Naive thymus-derived CD4-positive, alpha-beta T cell (primary cell): ENCODE measurements around the gene PPY. TPM values are rescaled to one million over a fixed set of nuclear protein-coding genes. Genes with fewer than 3 reads are reported as not detected.

Experiments used
- ATAC-seq: fragments of 150-1000 bp; cut with Tn5 transposase; 2 replicates; pipeline ENCODE4 v1.10.0; 2021; ENCODE audit warnings: mild to moderate bottlenecking, moderate library complexity
- CTCF ChIA-PET: fragments of 350-600 bp; sonication (Branson Sonifier 250); formaldehyde crosslinking; loops from one replicate; lab custom pipeline; 2021; ENCODE audit warnings: antibody characterized with exemption; lab: Charles Lee
- POLR2A ChIA-PET: fragments of 350-600 bp; sonication (Branson Sonifier 250); formaldehyde crosslinking; loops from one replicate; lab custom pipeline; 2021; ENCODE audit warnings: antibody characterized with exemption, inconsistent platforms; lab: Charles Lee
- DNase-seq, 9 donors: peaks; one replicate each; pipeline versions ENCODE4 v3.0.0 to v3.0.0-alpha.2; 2020 to 2022; ENCODE audit warnings: mixed read lengths in 1 of 9
- H3K27ac ChIP-seq: one replicate; pipeline ENCODE4 v1.7.0; 2013; ENCODE audit warnings: mild to moderate bottlenecking, low read depth, low read length, moderate library complexity
- H3K27me3 ChIP-seq, 2 donors: one replicate each; pipeline ENCODE4 v1.7.0; 2013; ENCODE audit warnings: low read length in 2 of 2, mild to moderate bottlenecking in 2 of 2, moderate library complexity in 2 of 2; ENCODE audit not compliant: control insufficient read depth in 2 of 2, insufficient read depth in 2 of 2
- H3K36me3 ChIP-seq, 3 experiments: 1 replicate in 2 of 3; 2 replicates in 1 of 3; pipeline ENCODE4 v1.7.0; 2013; ENCODE audit warnings: low read length in 3 of 3, mild to moderate bottlenecking in 3 of 3, moderate library complexity in 1 of 3; ENCODE audit not compliant: insufficient read depth in 3 of 3, control insufficient read depth in 2 of 3
- H3K4me1 ChIP-seq, 2 donors: one replicate each; pipeline ENCODE4 v1.7.0; 2013; ENCODE audit warnings: low read length in 2 of 2, mild to moderate bottlenecking in 2 of 2, moderate library complexity in 1 of 2; ENCODE audit not compliant: control insufficient read depth in 2 of 2, insufficient read depth in 2 of 2
- H3K4me3 ChIP-seq: 2 replicates; pipeline ENCODE4 v1.7.0; 2013; ENCODE audit warnings: mild to moderate bottlenecking, low read length
- H3K9me3 ChIP-seq, 3 experiments: 1 replicate in 2 of 3; 2 replicates in 1 of 3; pipeline ENCODE4 v1.7.0; 2013; ENCODE audit warnings: low read length in 3 of 3; ENCODE audit not compliant: control insufficient read depth in 2 of 3
- H3K27ac Mint-ChIP-seq, 9 donors: one replicate each; pipeline ENCODE4 v1.8.0; 2020 to 2022; ENCODE audit warnings: mixed read lengths in 9 of 9, mild to moderate bottlenecking in 8 of 9, moderate library complexity in 5 of 9, inconsistent platforms in 2 of 9
- H3K27me3 Mint-ChIP-seq, 5 donors: one replicate each; pipeline ENCODE4 v1.8.0; 2021 to 2022; ENCODE audit warnings: mixed read lengths in 5 of 5, mild to moderate bottlenecking in 1 of 5
- H3K36me3 Mint-ChIP-seq, 5 donors: one replicate each; pipeline ENCODE4 v1.8.0; 2020 to 2022; ENCODE audit warnings: mixed read lengths in 5 of 5, mild to moderate bottlenecking in 3 of 5, inconsistent platforms in 1 of 5
- H3K4me1 Mint-ChIP-seq, 7 donors: one replicate each; pipeline ENCODE4 v1.8.0; 2020 to 2022; ENCODE audit warnings: mixed read lengths in 7 of 7, mild to moderate bottlenecking in 3 of 7, inconsistent platforms in 1 of 7
- H3K4me3 Mint-ChIP-seq, 10 donors: one replicate each; pipeline ENCODE4 v1.8.0; 2020 to 2022; ENCODE audit warnings: mild to moderate bottlenecking in 10 of 10, mixed read lengths in 10 of 10, moderate library complexity in 6 of 10, inconsistent platforms in 2 of 10
- H3K9me3 Mint-ChIP-seq, 11 donors: one replicate each; pipeline ENCODE4 v1.8.0; 2020 to 2022; ENCODE audit warnings: mixed read lengths in 11 of 11, mild to moderate bottlenecking in 4 of 11, inconsistent platforms in 1 of 11, moderate library complexity in 1 of 11
- intact Hi-C, 2 donors: fragments of 100-400 bp; cut with micrococcal nuclease; formaldehyde crosslinking; loops; one replicate each; pipeline ENCODE4 v1.15.1; 2023
- polyA plus RNA-seq, 2 donors: library from polyadenylated mRNA; unstranded; fragments of 300-500 nt; fragmentation: Illumina TruSeq; gene quantifications; one replicate each; pipeline ENCODE4 v1.2.3, GENCODE V29; 2021
- total RNA-seq, 6 experiments: library from RNA in 5 of 6; stranded (reverse) in 5 of 6; gene quantifications; 1 replicate in 5 of 6; 2 replicates in 1 of 6; pipeline ENCODE4 v1.2.3 and lab custom pipeline; 2021 to 2026

PPY gene
- total and polyA plus RNA-seq, 7 experiments from 2014 or later = not detected

GRCh38 chr17:43891851-43892646 lies 50.2 kb downstream of the PPY start:
- CTCF ChIA-PET = interaction anchor here (1.0 to 1.4 kb wide), 2 partner anchors 14 to 52 kb away, joined by 3 to 4 read pairs; no protein-coding TSS in a partner anchor
- Mint-ChIP-seq H3K27me3 (peaks cover 0 to 12% (median 0%) of the 10 kb centered on the region in 5 donors), H3K36me3 (peaks cover 0 to 25% (median 0%) of the 10 kb centered on the region in 5 donors), H3K9me3 (no peaks in the 10 kb centered on the region), H3K4me1 (no peaks in the 10 kb centered on the region), H3K4me3 (no peak overlapping the region), H3K27ac (no peak overlapping the region)
- Histone ChIP-seq H3K36me3 (no peaks in the 10 kb centered on the region), H3K27ac (no peak overlapping the region), H3K4me1 (no peaks in the 10 kb centered on the region), H3K9me3 (no peaks in the 10 kb centered on the region), H3K4me3 (no peak overlapping the region), H3K27me3 (no peaks in the 10 kb centered on the region)
- POLR2A ChIA-PET = no interaction called here
- intact Hi-C loops = no loop called here
- no peak for ATAC-seq
- DNase-seq = no peak

Other genes with a start within 250 kb of the PPY start
- gene SOST, start 183.7 kb downstream of the PPY start, total RNA-seq = not detected
- gene SOST, start 183.7 kb downstream of the PPY start, polyA plus RNA-seq = not detected
- gene DUSP3, start 163.5 kb downstream of the PPY start, total RNA-seq = 10 to 100 TPM in 3 of 5 experiments, 1 to 10 TPM in 2; 8.5 to 31.0 (median 11.0) TPM
- gene DUSP3, start 163.5 kb downstream of the PPY start, polyA plus RNA-seq = 1 to 10 TPM; 5.4 to 6.1 TPM
- gene CFAP97D1, start 162.0 kb downstream of the PPY start, total RNA-seq = not detected
- not detected for gene CFAP97D1, start 162.0 kb downstream of the PPY start, polyA plus RNA-seq
- 1 to 10 TPM in 1 of 5 experiments, under 1 TPM in 1, not detected in 3; 0.32 to 1.4 TPM for gene MPP3, start 109.3 kb downstream of the PPY start, total RNA-seq
- gene MPP3, start 109.3 kb downstream of the PPY start, polyA plus RNA-seq = not detected
- gene CD300LG, start 95.3 kb downstream of the PPY start, total RNA-seq = not detected
- not detected for gene CD300LG, start 95.3 kb downstream of the PPY start, polyA plus RNA-seq
- 1 to 10 TPM in 4 of 5 experiments, under 1 TPM in 1; 0.24 to 9.3 (median 3.7) TPM for gene MPP2, start 34.9 kb downstream of the PPY start, total RNA-seq
- gene MPP2, start 34.9 kb downstream of the PPY start, polyA plus RNA-seq = 1 to 10 TPM; 1.3 to 2.2 TPM
- not detected for gene PYY, start 11.5 kb upstream of the PPY start, total RNA-seq
- gene PYY, start 11.5 kb upstream of the PPY start, polyA plus RNA-seq = not detected
- 1 to 10 TPM in 2 of 5 experiments, under 1 TPM in 3; 0.19 to 1.9 (median 0.20) TPM for gene NAGS, start 62.1 kb upstream of the PPY start, total RNA-seq
- 1 to 10 TPM in 1 of 2 donors, under 1 TPM in 1; 0.41 to 2.6 TPM for gene NAGS, start 62.1 kb upstream of the PPY start, polyA plus RNA-seq
- gene TMEM101, start 72.5 kb upstream of the PPY start, total RNA-seq = 10 to 100 TPM; 12.1 to 32.0 (median 30.5) TPM
- 10 to 100 TPM; 33.8 to 36.0 TPM for gene TMEM101, start 72.5 kb upstream of the PPY start, polyA plus RNA-seq
- 10 to 100 TPM; 29.3 to 67.9 (median 33.2) TPM for gene LSM12, start 124.2 kb upstream of the PPY start, total RNA-seq
- gene LSM12, start 124.2 kb upstream of the PPY start, polyA plus RNA-seq = 10 to 100 TPM; 69.5 to 72.5 TPM
- 10 to 100 TPM in 4 of 5 experiments, 1 to 10 TPM in 1; 9.4 to 25.8 (median 13.9) TPM for gene G6PC3, start 128.3 kb upstream of the PPY start, total RNA-seq
- gene G6PC3, start 128.3 kb upstream of the PPY start, polyA plus RNA-seq = 10 to 100 TPM; 18.3 to 18.5 TPM
- 100 to 1,000 TPM in 1 of 5 experiments, 10 to 100 TPM in 4; 15.2 to 106 (median 70.9) TPM for gene HDAC5, start 181.2 kb upstream of the PPY start, total RNA-seq
- gene HDAC5, start 181.2 kb upstream of the PPY start, polyA plus RNA-seq = 10 to 100 TPM; 18.3 to 41.9 TPM
- gene HROB, start 199.5 kb upstream of the PPY start, total RNA-seq = 10 to 100 TPM in 1 of 5 experiments, 1 to 10 TPM in 2, under 1 TPM in 2; 0.76 to 12.3 (median 2.1) TPM
- under 1 TPM; 0.26 to 0.48 TPM for gene HROB, start 199.5 kb upstream of the PPY start, polyA plus RNA-seq
- under 1 TPM in 1 of 5 experiments, not detected in 4; 0.34 TPM for gene ASB16, start 228.2 kb upstream of the PPY start, total RNA-seq
- gene ASB16, start 228.2 kb upstream of the PPY start, polyA plus RNA-seq = under 1 TPM in 1 of 2 donors, not detected in 1; 0.08 TPM
- 10 to 100 TPM; 34.9 to 56.0 (median 41.6) TPM for gene TMUB2, start 244.5 kb upstream of the PPY start, total RNA-seq
- 10 to 100 TPM; 21.8 to 24.4 TPM for gene TMUB2, start 244.5 kb upstream of the PPY start, polyA plus RNA-seq